Lung (tissue), 12 donors: ENCODE results near the gene CACNB4. TPM values are rescaled to one million over a fixed set of nuclear protein-coding genes. Genes with fewer than 3 reads are reported as not detected.

ENCODE experiments used
- ATAC-seq: fragments of 200-7000 bp; cut with Tn5 transposase; one replicate; pipeline ENCODE4 v1.9.1; 2020; ENCODE audit warnings: moderate number of reproducible peaks; ENCODE audit not compliant: insufficient read depth, low FRiP score
- DNase-seq, 3 donors: peaks; one replicate each; pipeline ENCODE4 v3.0.0-alpha.2; 2013 to 2017
- H3K27ac ChIP-seq, 2 donors: one replicate each; pipeline ENCODE4 v1.5.1; 2013; ENCODE audit warnings: mild to moderate bottlenecking in 2 of 2, moderate library complexity in 2 of 2, control low read depth in 1 of 2, inconsistent platforms in 1 of 2, low read depth in 1 of 2, low read length in 1 of 2
- H3K27me3 ChIP-seq, 3 donors: one replicate each; pipeline ENCODE4 v1.5.1; 2013; ENCODE audit warnings: low read length in 2 of 3; ENCODE audit not compliant: control insufficient read depth in 3 of 3, insufficient read depth in 3 of 3
- H3K36me3 ChIP-seq, 4 donors: one replicate each; pipeline ENCODE4 v1.5.1; 2013; ENCODE audit warnings: low read length in 4 of 4, mild to moderate bottlenecking in 1 of 4, moderate library complexity in 1 of 4; ENCODE audit not compliant: control insufficient read depth in 4 of 4, insufficient read depth in 4 of 4
- H3K4me1 ChIP-seq, 5 donors: one replicate each; pipeline ENCODE4 v1.5.1; 2013; ENCODE audit warnings: low read length in 5 of 5, mild to moderate bottlenecking in 2 of 5, moderate library complexity in 1 of 5; ENCODE audit not compliant: control insufficient read depth in 5 of 5, insufficient read depth in 5 of 5
- H3K4me3 ChIP-seq: one replicate; pipeline ENCODE4 v1.5.1; 2013; ENCODE audit warnings: mild to moderate bottlenecking, control low read depth, moderate library complexity
- H3K9ac ChIP-seq, 2 donors: one replicate each; pipeline ENCODE4 v1.5.1; 2013; ENCODE audit warnings: low read length in 2 of 2, control low read depth in 1 of 2; ENCODE audit not compliant: insufficient read depth in 1 of 2
- H3K9me3 ChIP-seq, 4 donors: one replicate each; pipeline ENCODE4 v1.5.1; 2013; ENCODE audit warnings: low read length in 3 of 4, mild to moderate bottlenecking in 1 of 4, moderate library complexity in 1 of 4; ENCODE audit not compliant: control insufficient read depth in 4 of 4, insufficient read depth in 3 of 4
- CTCF ChIP-seq: IDR thresholded peaks from 2 replicates; pipeline ENCODE4 v1.5.1; 2012; ENCODE audit warnings: mild to moderate bottlenecking; ENCODE audit errors: control extremely low read depth, extremely low read depth
- WGBS, 2 donors: extraction: QIAGEN DNeasy Blood & Tissue Kit; methylation state at CpG; one replicate each; pipeline ENCODE4 v1.1.7; 2013; 5-methylcytosine and 5-hydroxymethylcytosine counted together
- polyA plus RNA-seq, 2 donors: library from polyadenylated mRNA; stranded (reverse); fragments of 200-250 nt; gene quantifications; one replicate each; pipeline ENCODE4 v1.2.1, GENCODE V29; 2013
- total RNA-seq, 2 donors: library from RNA; depleted of rRNA in 1 of 2; stranded (reverse); fragments of >200 nt in 1 of 2; gene quantifications; one replicate each; pipeline ENCODE4 v1.2.1, GENCODE V29; 2014 to 2021
- donor health status: control.
- donor health status: control.
- donor health status: Bipolar disorder and iron deficiency.
- donor health status: healthy.
- donor health status: DM: yes; HTN: yes; CAD: no.

The CACNB4 gene
- total and polyA plus RNA-seq, 4 donors, result 0.57 to 10.9 (median 5.5) TPM

DNA sequence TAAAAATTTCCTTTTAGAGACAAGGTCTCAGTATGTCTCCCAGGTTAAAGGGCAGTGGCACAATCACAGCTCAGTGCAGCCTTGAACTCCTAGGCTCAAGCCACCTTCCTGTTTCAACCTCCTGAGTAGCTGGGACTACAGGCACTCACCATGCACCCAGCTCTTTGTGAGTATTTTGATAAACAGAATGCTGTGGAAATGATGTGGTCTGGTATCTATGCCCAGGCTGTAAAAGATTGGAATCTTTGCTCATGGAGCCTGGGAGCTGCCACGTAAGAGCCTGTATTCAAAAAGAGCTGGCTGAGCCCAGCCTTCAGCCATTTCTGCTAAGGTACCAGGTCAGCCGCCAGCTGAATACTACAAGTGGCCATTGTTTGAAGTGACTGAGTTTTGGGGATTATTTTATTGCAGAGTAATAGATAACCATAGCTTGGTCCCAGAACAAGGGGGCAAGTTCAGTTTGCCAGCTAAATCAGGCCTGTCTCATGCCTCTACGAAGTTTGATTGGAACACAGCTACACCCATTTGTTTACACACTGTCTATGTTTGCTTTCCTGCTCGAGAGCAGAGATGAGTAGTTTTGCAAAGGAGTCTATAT lies 249.3 kb downstream of the CACNB4 start:
- no peak overlapping the region for H3K9ac ChIP-seq
- ATAC-seq, result no peak
- H3K4me1 ChIP-seq, result peaks cover 0 to 10% (median 2%) of the 10 kb centered on the region in 5 donors
- 56 to 76% methylated on average over 4 of the region's 4 CpGs for WGBS, 2 donors
- H3K4me3 ChIP-seq, result no peak overlapping the region
- DNase-seq, result no peak
- H3K9me3 ChIP-seq, result no peaks in the 10 kb centered on the region
- TF ChIP-seq CTCF, result no peak
- H3K27me3 ChIP-seq, result no peaks in the 10 kb centered on the region
- H3K36me3 ChIP-seq, result no peaks in the 10 kb centered on the region
- no peak overlapping the region for H3K27ac ChIP-seq

- no peak overlapping the region for H3K4me3 ChIP-seq
- no peaks in the 10 kb centered on the region for H3K36me3 ChIP-seq
- no peak overlapping the region for H3K9ac ChIP-seq
- TF ChIP-seq CTCF, result no peak
- H3K9me3 ChIP-seq, result no peaks in the 10 kb centered on the region
- H3K27me3 ChIP-seq, result no peaks in the 10 kb centered on the region
- ATAC-seq (no peak), DNase-seq (no peak)
- H3K27ac ChIP-seq, result no peak overlapping the region
- 96 to 100% methylated on average over 2 of the region's 2 CpGs for WGBS, 2 donors
- H3K4me1 ChIP-seq, result peaks cover 0 to 13% (median 0%) of the 10 kb centered on the region in 5 donors
Measured at GRCh38 chr2:151845884-151846283, 253.0 kb downstream of the CACNB4 start.

- Histone ChIP-seq H3K4me1 (peaks cover 0 to 13% (median 0%) of the 10 kb centered on the region in 5 donors), H3K27ac (no peak overlapping the region), H3K9me3 (no peaks in the 10 kb centered on the region), H3K27me3 (no peaks in the 10 kb centered on the region), H3K9ac (no peak overlapping the region), H3K4me3 (no peak overlapping the region), H3K36me3 (no peaks in the 10 kb centered on the region)
- no peak for DNase-seq
- no peak for TF ChIP-seq CTCF
- no peak for ATAC-seq
- WGBS, 2 donors, result 94 to 99% methylated on average over 4 of the region's 4 CpGs
Measured at GRCh38 chr2:151845481-151845880, 253.4 kb downstream of the CACNB4 start.
